SHP77 (cell line): ENCODE data around the gene EPHA5.
"Not testable (repeated sequence)": the region's sequence is repeated elsewhere in the genome, so short reads cannot be mapped to it uniquely, and the experiment has no call there.

Experiments
- DNase-seq, 2 experiments: peaks; one replicate each; lab custom pipeline; 2025; lab: John Stamatoyannopoulos, UW

EPHA5 gene

DNA sequence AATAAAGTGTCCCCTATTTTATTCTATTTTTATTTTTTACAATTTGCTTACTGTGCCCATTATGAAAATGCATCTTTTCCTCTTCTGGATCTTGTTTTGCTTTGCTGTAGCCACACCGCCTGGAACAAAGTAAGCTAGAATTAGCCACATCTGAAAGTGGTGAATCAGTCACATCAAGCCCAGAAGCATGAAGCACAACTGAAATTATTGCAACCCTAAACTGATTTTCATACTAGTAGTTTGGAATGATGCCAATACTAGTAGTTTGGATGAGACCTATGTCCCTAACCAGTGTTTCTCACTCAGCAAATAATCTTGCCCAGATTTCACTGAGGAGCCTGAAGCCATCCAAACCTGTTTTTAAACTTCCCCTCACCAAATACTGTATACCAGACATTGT, 303.0 kb downstream of the EPHA5 start:
- DNase-seq = no peak

DNA sequence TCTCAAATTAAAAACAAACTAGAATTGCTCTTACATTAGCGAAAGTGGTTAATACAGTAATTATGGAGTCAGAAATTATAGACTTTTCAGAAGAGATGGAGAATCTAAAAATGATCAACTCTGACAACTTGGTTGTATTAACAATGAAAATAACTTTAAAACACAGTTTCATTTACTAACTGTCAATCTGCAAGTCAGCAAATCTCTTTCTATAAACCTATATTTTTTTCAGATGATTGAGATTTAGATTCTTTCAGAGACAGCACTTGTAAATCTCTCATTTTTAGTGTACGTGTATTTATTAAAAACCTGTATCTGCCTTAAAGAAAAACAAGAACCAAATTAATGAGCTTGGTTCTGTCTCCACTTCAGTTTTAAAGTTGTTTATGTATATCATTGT, 311.4 kb downstream of the EPHA5 start:
- DNase-seq = no peak

DNA sequence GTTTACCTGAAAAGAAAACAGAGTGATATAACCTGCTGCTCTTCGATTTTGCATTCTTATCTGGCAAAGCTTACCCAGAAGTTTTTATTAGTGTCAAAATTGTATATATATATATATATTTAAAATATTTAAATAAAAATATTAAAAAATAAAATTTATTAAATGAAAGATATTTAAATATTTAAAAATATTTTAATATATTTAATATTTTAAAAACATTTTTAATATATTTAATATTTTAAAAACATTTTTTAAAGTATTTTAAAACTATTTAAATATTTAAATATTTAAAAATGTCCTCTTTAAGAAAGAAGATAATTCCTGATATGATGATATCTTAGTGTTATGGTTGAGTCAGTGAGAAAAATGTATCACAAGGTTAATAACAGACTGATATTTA, 317.2 kb downstream of the EPHA5 start:
- DNase-seq = no peak

DNA sequence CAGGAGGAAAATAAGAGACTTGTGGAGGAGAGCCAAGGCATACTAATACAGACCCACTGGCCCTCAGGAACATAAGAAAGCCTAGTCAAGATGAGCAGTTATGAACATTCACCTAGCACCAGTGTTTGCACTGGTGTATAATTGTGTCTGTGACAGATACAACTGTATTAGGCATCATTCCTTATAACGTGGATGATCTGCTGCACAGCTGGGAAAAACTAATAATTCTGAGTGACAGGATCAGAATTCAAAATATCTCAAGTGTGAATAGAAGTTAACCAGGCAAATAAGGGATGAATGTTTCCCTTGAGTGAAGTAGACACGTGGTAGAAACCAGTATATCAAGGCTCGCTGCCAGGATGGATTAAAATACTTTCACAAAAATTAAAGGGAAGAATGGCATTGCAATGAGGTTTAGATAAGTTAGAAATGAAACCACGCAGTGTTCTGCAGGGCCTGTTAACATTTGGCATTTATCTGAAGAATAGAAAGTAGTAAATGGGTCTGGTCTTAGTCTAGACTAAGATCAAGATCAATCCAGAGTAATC, 325.9 kb downstream of the EPHA5 start:
- no peak for DNase-seq

DNA sequence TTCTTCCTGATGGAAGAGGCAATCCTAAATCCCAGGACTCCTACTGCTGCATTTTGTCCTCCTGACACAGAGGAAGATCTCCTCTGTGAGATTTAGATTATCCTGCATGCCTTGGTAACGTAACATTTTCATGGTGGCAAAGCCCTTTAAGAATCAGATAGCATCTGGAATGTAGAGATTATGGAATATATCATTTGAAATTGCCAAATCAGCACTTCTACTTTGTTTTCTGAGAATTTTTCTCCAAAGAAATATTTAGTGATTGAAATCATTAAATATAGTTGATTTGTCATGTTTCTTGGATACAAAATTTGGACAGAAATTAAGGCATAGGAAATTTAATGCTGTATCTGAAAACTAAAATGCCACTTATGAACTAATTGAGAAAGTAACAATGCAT, 326.9 kb downstream of the EPHA5 start:
- DNase-seq = no peak

DNA sequence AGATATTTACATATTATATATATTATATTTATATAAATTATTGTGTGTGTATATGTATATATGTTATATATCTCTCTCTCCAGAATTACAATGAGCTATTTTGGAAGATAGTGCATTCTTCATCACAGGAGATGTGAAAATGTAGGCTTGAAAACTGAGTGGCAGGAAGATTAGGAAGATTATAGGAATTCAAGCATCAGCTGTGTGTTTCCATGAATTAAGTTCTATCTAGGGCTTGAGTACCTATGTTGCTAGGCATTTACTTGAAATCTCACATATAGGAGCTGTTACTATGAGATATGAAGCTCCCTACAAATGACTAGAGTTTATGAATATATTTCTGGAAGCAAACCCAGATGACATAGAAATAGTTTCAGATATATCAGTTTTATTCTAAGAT, 328.7 kb downstream of the EPHA5 start:
- no peak for DNase-seq

DNA sequence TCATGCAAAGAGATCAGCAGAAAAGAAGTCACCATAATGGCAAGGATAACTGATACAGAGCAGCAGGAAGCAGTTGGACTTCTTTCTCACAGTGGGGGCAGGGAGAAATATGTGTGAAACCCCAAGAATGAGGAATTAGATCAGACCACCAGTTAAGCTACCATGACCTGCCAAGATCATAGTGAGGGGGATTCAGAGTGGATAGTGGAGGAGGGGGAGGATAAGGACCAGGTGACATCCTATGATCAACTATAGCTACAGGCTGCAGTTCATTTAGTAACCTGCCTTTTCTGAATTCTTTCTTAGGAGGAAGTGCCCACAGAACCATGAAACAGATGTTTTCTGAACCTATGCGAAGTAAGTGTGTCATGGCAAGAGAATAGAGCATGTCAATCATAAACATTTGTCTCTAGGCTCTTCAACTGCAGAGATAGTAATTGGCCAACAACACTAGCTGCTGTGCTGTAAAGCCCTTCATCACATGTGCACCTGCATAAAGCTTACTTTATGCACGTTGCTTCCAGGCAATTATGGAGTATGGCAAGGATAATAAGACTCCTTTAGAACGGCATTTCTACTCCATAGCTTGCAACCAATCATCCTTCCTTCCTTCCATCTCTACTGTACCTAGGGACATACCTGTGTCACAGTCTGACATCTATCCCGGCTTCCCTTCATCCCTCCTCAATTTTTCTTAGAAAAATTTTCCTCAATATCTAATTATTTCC, 329.7 kb downstream of the EPHA5 start:
- no peak for DNase-seq

DNA sequence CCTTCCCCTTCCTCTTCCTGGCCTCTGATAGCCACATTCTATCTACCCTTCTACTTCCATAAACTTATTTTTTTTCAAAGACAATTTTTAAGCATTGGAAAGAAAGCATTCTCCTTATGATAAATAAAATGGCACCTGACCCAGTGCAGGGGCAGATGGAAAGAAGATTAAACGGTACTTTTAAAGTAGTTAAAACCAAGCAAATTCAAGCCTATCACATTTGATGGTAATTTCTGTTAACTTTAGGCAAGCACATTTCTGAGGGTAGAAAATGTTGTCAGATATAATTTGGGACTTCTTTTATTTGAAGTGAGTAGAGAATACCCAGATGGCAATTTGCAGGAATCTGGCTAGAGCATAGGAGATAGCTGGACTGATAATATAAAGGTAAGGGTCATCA, 332.9 kb downstream of the EPHA5 start:
- DNase-seq = no peak

DNA sequence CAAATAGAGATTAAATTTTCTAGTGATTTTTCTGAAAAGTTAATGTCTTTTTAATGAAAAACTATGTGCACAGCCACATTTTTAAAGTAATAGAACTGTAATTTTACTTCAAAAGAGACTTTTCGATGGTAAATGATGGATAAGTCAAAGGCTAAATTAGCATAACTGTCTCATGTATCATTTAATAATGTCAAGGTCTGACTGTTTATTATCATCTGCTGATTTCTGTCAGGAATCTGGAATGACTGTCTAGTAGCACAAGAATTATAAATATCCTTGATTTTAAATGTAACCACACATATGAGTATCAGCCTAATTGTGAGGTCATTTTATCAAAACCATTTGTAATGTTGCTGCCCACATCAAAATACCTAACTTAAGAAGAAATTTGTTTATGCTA, 333.8 kb downstream of the EPHA5 start:
- DNase-seq = no peak

DNA sequence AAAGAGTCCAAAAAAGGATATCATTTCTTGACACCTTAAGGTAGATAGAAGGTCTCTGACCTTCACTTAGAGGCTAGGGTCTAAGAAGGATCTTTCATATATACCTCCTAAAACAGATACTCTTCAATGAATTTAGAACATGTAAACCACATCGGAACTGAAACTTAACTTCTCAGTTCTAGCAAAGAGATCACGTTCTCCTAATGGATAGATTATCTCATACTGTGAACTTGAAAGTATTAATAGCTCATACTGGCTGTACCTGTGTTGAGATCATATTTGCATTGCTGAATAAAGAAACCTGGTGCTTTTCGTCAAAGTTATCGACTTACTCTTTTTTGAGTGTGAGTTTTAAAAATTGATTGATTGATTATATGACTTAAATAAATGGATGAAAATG, 353.8 kb downstream of the EPHA5 start:
- DNase-seq = no peak

DNA sequence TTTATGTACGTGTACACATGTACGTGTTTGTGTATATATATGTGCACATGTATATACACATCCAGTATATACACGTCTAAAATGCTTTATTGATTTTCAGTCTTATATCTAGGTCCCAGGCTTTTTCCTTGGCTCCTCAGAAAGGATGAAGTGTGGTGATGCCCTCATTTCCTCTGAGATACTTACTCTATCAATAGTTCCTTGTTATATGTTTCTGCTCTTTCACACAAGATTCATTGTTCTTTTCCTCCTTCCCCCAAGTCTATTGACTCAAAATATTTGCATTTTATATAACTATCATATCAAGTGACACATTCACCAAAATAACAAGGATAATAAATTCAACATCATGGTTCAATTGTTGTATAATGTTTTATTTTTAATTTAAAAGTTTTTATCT, 359.2 kb downstream of the EPHA5 start:
- DNase-seq = no peak

DNA sequence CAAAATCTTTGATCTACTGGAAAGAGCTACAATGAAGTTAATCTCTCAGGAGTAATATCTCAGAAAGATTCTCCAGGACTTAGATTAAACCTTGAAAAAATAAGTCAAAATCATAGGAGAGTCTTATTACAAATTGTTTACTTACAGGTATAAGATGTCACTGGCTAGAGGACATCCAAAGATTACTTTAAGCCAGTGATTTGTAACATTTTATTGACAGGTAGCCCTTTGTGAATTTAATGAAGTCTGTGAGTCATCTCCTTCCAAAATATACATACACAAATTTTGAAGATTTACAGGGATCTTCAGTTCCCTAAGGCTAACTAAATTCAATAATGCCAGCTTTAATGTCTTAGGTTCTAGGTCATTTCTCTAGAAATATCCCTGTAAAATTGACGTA, 359.7 kb downstream of the EPHA5 start:
- no peak for DNase-seq

DNA sequence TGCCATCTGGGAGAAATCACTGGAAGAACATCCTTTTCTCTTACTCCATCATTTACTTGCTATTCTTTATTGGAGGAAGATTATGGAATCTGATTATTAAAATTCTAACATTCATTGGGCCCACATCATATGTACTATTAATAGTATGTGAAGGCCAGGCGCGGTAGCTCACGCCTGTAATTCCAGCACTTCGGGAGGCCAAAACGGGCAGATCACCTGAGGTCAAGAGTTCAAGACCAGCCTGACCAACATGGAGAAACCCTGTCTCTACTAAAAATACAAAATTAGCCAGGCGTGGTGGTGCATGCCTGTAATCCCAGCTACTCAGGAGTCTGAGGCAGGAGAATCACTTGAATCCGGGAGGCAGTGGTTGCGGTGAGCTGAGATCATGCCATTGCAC, 361.7 kb downstream of the EPHA5 start:
- not testable (repeated sequence) for DNase-seq

DNA sequence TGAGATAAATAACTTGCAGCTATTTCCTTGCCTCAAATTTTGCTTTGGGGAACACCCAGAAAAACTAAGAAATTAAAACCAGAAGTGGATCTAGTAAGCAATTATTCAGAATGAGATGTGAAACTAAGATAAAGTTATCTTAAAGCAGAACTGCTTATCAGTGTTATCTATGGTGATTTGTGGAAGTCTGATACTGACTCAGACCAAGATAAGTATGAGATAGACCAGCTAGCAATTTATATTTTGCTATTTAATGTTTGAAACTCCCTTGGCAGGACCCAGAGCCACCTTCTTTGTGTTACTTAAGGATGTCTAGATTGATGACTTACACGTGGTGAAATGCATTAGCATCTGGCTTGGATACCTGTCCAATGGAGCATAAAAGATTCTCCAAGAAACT, 368.1 kb downstream of the EPHA5 start:
- no peak for DNase-seq

DNA sequence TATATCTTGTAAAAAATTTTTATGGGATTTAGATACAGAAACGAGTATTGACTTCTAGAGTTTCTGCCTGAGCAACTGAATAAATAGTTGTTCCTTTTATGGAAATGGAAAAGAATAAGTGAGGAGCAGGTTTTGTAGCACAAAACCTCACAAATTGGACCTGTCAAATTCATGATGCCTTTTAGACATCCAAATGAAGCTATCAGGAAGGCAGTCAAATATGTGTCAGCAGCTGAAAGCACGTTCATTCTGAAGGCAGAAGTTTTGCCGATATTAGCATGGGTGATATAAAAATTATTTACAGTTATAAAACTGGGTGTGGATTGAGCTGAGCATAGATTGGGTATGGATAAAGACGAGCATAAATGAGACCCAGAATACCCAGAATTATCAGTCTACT, 374.0 kb downstream of the EPHA5 start:
- DNase-seq = no peak

DNA sequence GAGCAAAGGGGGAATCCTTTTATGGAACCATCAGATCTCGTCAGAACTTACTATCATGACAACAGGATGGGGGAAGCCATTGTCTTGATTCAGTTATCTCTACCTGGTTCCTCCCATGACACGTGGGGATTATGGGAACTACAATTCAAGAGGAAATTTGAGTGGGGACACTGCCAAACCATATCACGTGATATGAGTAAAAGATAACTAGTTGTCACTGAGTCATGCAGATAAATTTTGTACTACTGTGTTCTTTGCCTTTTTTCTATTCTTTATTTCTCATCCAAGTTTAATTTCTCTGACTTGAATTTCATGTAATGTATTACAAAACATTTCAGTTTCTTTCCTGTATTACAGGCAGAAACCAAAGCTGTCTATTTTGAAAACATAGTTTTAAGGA, 383.2 kb downstream of the EPHA5 start:
- DNase-seq = no peak
